ENCODE results near the gene RACGAP1.

The RACGAP1 gene

GRCh38 chr12:50060120-50060468 lies 34.8 kb upstream of the RACGAP1 start:
- no peak for TF ChIP-seq CTCF (conservative IDR thresholded peaks at IDR 0.05; ENCODE audit: low read depth, low read length)
- Histone ChIP-seq H3K27ac (no peak overlapping the region), H3K4me2 (no peak overlapping the region), H3K27me3 (ENCODE audit: insufficient read depth, low read depth) (peaks cover 12% of the 10 kb centered on the region), H2AFZ (ENCODE audit: low read depth) (no peak overlapping the region), H3K4me3 (IDR thresholded peaks at IDR 0.05; ENCODE audit: insufficient read depth, low read depth, low read length) (no peak overlapping the region), H3K4me1 (ENCODE audit: low read depth, poor library complexity, severe bottlenecking) (peaks cover 21% of the 10 kb centered on the region), H3K9ac (no peak overlapping the region), H3K79me2 (ENCODE audit: insufficient read depth, low read depth) (no peaks in the 10 kb centered on the region), H4K20me1 (ENCODE audit: insufficient read depth) (no peaks in the 10 kb centered on the region), H3K36me3 (ENCODE audit: insufficient read depth) (no peaks in the 10 kb centered on the region)

GRCh38 chr12:50059440-50060119 lies 34.3 kb upstream of the RACGAP1 start:
- H3K27me3 ChIP-seq (ENCODE audit: insufficient read depth, low read depth) = peaks cover 12% of the 10 kb centered on the region
- no peak overlapping the region for H3K27ac ChIP-seq
- no peaks in the 10 kb centered on the region for H4K20me1 ChIP-seq (ENCODE audit: insufficient read depth)
- no peak for TF ChIP-seq CTCF (conservative IDR thresholded peaks at IDR 0.05; ENCODE audit: low read depth, low read length)
- peaks cover 21% of the 10 kb centered on the region for H3K4me1 ChIP-seq (ENCODE audit: low read depth, poor library complexity, severe bottlenecking)
- H3K4me3 ChIP-seq (IDR thresholded peaks at IDR 0.05; ENCODE audit: insufficient read depth, low read depth, low read length) = no peak overlapping the region
- no peak overlapping the region for H2AFZ ChIP-seq (ENCODE audit: low read depth)
- no peak overlapping the region for H3K9ac ChIP-seq
- no peak overlapping the region for H3K4me2 ChIP-seq
- H3K36me3 ChIP-seq (ENCODE audit: insufficient read depth) = no peaks in the 10 kb centered on the region
- H3K79me2 ChIP-seq (ENCODE audit: insufficient read depth, low read depth) = no peaks in the 10 kb centered on the region

GRCh38 chr12:50058743-50059312 lies 33.5 kb upstream of the RACGAP1 start:
- Histone ChIP-seq H4K20me1 (ENCODE audit: insufficient read depth) (no peaks in the 10 kb centered on the region), H3K9ac (no peak overlapping the region), H3K27me3 (ENCODE audit: insufficient read depth, low read depth) (peaks cover 12% of the 10 kb centered on the region), H3K4me3 (IDR thresholded peaks at IDR 0.05; ENCODE audit: insufficient read depth, low read depth, low read length) (no peak overlapping the region), H3K36me3 (ENCODE audit: insufficient read depth) (no peaks in the 10 kb centered on the region), H2AFZ (ENCODE audit: low read depth) (no peak overlapping the region), H3K79me2 (ENCODE audit: insufficient read depth, low read depth) (no peaks in the 10 kb centered on the region), H3K4me1 (ENCODE audit: low read depth, poor library complexity, severe bottlenecking) (peaks cover 21% of the 10 kb centered on the region), H3K4me2 (no peak overlapping the region), H3K27ac (no peak overlapping the region)
- TF ChIP-seq CTCF (conservative IDR thresholded peaks at IDR 0.05; ENCODE audit: low read depth, low read length) = no peak

GRCh38 chr12:50057896-50058670 lies 32.8 kb upstream of the RACGAP1 start:
- Histone ChIP-seq H3K4me1 (ENCODE audit: low read depth, poor library complexity, severe bottlenecking) (peaks cover 21% of the 10 kb centered on the region), H3K27ac (no peak overlapping the region), H3K27me3 (ENCODE audit: insufficient read depth, low read depth) (peaks cover 12% of the 10 kb centered on the region), H3K79me2 (ENCODE audit: insufficient read depth, low read depth) (no peaks in the 10 kb centered on the region), H3K4me3 (IDR thresholded peaks at IDR 0.05; ENCODE audit: insufficient read depth, low read depth, low read length) (no peak overlapping the region), H3K36me3 (ENCODE audit: insufficient read depth) (no peaks in the 10 kb centered on the region), H3K9ac (no peak overlapping the region), H2AFZ (ENCODE audit: low read depth) (peak overlapping the region; percentile 88), H4K20me1 (ENCODE audit: insufficient read depth) (no peaks in the 10 kb centered on the region), H3K4me2 (peak overlapping the region; percentile 35; the same call in 1 of the 2 replicates)
- no peak for TF ChIP-seq CTCF (conservative IDR thresholded peaks at IDR 0.05; ENCODE audit: low read depth, low read length)

All from KMS-11 (cell line).